NT2/D1 (cell line): ENCODE results near the gene EPHA4.

Experiments used
- DNase-seq: peaks from one replicate; pipeline ENCODE4 v3.0.0-alpha.2; 2011; ENCODE audit warnings: low read depth, low spot score
- H3K27me3 ChIP-seq: 2 replicates; pipeline ENCODE4 v1.6.0; 2011; ENCODE audit warnings: mild to moderate bottlenecking; ENCODE audit not compliant: insufficient read length, insufficient read depth
- H3K36me3 ChIP-seq: 2 replicates; pipeline ENCODE4 v1.6.1; 2011; ENCODE audit warnings: mild to moderate bottlenecking, low read length, mixed read lengths; ENCODE audit not compliant: insufficient read depth, insufficient read length
- H3K4me1 ChIP-seq: 2 replicates; pipeline ENCODE4 v1.5.1; 2011; ENCODE audit not compliant: insufficient read depth, insufficient read length
- H3K4me3 ChIP-seq: 2 replicates; pipeline ENCODE4 v1.5.1; 2011; ENCODE audit warnings: low read depth; ENCODE audit not compliant: insufficient read length
- H3K9ac ChIP-seq: 2 replicates; pipeline ENCODE4 v1.6.0; 2011; ENCODE audit warnings: low read depth; ENCODE audit not compliant: insufficient read length
- H3K9me3 ChIP-seq: 2 replicates; pipeline ENCODE4 v1.5.1; 2011; ENCODE audit warnings: mild to moderate bottlenecking, low read length; ENCODE audit not compliant: insufficient read depth
- SUZ12 ChIP-seq: IDR thresholded peaks from 2 replicates; pipeline ENCODE4 v1.6.1; 2011; ENCODE audit not compliant: insufficient read length, insufficient read depth; ENCODE audit errors: extremely low read depth
- YY1 ChIP-seq: IDR thresholded peaks from 2 replicates; pipeline ENCODE4 v1.6.1; 2011; ENCODE audit not compliant: insufficient read length, insufficient read depth
- ZNF274 ChIP-seq: IDR thresholded peaks from 2 replicates; pipeline ENCODE4 v1.6.1; 2011; ENCODE audit warnings: mild to moderate bottlenecking, low read depth, low read length

Gene EPHA4

DNA sequence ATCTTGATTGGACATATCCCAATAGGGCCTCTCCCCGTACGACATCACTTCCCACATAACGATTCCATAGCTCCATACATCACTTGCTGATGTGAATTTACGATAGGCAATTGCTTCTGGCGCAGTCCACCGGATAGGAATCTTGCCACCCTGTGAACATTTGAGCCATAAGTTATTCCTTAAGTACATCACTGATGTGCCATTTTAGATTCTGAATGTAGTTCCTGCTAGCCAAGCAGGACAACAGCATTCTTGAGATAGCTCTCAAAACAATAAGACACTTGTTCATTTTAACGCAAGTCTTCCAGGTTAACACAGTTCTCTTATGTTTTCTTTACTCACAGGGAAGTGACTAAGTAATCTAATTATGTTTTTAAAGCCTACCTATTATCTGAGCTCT, 138.0 kb downstream of the EPHA4 start:
- Histone ChIP-seq H3K4me1 (no peaks in the 10 kb centered on the region), H3K36me3 (peaks cover 6% of the 10 kb centered on the region), H3K4me3 (no peak overlapping the region), H3K9me3 (no peaks in the 10 kb centered on the region), H3K27me3 (no peaks in the 10 kb centered on the region), H3K9ac (no peak overlapping the region)
- TF ChIP-seq YY1, result no peak
- no peak for TF ChIP-seq ZNF274
- TF ChIP-seq SUZ12, result no peak
- no peak for DNase-seq

DNA sequence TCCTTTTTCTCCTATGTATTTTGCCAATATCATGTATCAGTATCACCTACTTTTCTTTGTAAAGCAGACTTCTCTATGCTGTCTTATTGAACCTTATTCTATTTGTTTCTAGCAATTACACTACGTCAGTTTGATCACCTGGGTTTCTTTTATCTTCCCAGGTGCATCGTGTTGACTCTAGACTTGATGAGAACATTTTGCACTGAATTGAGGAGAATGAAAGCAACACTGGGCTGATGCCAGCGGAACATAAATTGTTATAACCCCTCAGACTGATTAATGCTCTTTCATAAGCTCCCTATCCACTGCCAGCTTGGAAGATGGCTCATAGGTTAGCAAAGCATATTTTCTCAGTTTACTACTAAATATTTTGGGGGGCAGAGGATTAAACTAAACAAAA, 140.6 kb downstream of the EPHA4 start:
- Histone ChIP-seq H3K9me3 (no peaks in the 10 kb centered on the region), H3K9ac (no peak overlapping the region), H3K36me3 (peaks cover 7% of the 10 kb centered on the region), H3K4me3 (no peak overlapping the region), H3K4me1 (no peaks in the 10 kb centered on the region), H3K27me3 (no peaks in the 10 kb centered on the region)
- no peak for DNase-seq
- no peak for TF ChIP-seq SUZ12
- no peak for TF ChIP-seq YY1
- TF ChIP-seq ZNF274, result no peak

DNA sequence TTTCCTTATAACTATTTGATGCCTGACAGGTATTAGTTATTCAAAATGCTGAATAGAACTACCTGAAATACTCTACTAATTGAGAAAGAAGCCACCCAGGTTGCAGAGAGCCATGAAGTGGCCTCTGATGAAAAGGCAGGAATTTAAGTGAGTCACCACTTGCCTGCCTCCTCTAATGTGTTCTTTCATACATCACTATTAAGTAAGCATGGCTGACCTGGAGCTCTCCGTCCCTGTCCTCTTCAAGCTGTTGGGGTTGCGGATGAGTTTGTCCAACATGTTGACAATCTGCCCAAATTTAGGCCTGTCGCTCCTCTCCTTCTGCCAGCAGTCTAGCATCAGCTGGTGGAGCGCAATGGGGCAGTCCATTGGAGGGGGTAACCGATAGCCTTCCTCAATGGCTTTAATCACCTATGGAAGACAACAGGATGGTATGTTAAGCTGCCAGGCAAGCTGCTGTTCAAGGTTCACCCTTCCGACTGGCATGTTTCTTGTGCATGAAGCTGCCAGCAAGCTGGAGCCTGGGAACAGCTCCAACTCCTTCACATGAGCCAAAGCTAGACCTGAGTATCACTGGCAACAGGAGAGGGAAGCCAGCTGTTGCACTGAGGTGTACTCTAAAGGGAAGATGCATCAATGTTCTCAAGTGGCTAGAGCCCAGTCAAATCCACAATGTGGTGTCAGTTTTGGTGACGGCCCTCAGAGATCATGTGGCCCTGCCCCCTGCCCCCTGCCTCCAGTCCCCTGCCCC, 142.2 kb downstream of the EPHA4 start:
- Histone ChIP-seq H3K4me1 (no peaks in the 10 kb centered on the region), H3K27me3 (no peaks in the 10 kb centered on the region), H3K9ac (no peak overlapping the region), H3K4me3 (no peak overlapping the region), H3K9me3 (no peaks in the 10 kb centered on the region), H3K36me3 (peaks cover 12% of the 10 kb centered on the region)
- no peak for DNase-seq
- TF ChIP-seq YY1 (no peak), ZNF274 (no peak), SUZ12 (no peak)

DNA sequence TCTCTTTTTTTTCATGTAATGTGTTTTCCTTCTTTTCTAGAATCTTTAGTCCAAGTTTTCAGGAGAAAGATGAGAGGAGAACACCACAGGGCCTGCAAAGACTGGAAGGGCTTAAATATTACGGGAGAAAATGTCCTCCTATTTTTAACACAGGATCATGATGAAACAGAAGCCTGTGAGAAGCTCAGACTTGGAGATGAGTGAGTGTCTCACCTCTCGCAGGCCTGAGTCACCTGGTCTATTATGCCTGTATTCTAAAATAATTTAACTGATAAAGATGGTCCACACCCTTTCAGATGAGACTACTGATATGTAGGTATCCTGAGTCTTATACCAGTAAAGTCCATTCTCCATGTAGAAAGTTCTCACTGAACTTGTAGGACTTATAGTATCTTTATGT, 143.2 kb downstream of the EPHA4 start:
- Histone ChIP-seq H3K27me3 (no peaks in the 10 kb centered on the region), H3K9me3 (no peaks in the 10 kb centered on the region), H3K4me3 (no peak overlapping the region), H3K9ac (no peak overlapping the region), H3K36me3 (peaks cover 12% of the 10 kb centered on the region), H3K4me1 (no peaks in the 10 kb centered on the region)
- TF ChIP-seq ZNF274 (no peak), SUZ12 (no peak), YY1 (no peak)
- DNase-seq, result no peak

DNA sequence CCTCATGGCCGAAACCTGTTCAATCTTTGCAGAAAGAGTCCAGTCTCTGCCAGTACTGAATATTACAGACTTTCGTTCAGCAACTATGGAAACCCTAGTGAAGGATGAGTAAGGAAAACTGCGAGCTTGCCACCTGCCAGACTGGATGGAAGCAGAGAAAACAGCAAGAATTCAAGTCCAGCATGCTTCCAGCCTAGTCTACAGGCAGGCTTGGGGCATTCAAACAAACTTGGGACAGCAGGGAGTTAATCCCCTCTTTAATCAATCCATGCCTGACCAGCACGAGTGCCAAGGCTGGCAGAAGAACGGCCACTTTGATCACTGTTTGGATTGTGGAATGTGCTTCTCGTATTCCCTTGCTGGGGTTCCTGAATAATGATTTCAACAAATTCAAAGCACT, 145.2 kb downstream of the EPHA4 start:
- Histone ChIP-seq H3K27me3 (no peaks in the 10 kb centered on the region), H3K9me3 (no peaks in the 10 kb centered on the region), H3K36me3 (peaks cover 12% of the 10 kb centered on the region), H3K9ac (no peak overlapping the region), H3K4me3 (no peak overlapping the region), H3K4me1 (no peaks in the 10 kb centered on the region)
- no peak for DNase-seq
- TF ChIP-seq SUZ12, result no peak
- TF ChIP-seq ZNF274, result no peak
- TF ChIP-seq YY1, result no peak

DNA sequence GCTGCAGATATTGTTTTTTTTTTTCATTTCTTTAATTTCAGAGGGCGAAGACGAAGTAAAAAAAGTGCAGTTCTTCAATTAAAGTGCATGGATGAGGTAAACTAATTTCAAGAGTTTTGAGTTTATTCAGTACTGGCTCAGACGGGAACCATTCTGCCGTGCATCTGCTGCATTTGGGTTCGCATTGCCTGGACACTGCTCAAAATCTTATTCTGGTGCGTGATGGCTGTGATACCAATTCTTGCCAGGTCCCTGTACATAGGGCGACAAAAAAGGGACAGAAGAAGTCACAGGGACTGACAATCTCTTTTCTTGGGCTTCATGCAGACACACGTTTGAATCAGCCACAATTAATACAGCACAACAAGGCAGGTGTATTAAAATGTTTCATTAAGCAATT, 146.2 kb downstream of the EPHA4 start:
- no peak for DNase-seq
- no peak for TF ChIP-seq SUZ12
- no peak for TF ChIP-seq YY1
- no peak for TF ChIP-seq ZNF274

DNA sequence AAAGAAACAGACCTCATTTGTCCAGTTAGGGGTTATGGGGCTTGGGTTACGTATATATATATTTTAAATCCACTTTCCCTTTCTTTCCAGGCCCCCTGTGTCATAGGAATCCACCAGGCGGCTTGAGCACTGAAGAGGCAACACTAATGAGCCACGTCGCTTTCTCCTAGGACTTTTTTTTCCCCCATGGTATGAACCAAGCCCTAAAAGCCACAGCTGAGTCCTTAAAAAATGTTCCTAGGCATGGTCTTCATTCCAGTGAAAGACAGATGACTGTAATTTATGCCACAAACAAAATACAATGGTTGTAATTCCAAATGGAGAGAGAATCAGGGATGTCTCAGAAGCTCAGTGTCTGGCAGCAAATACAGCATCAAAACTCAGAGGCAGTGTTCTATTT, 146.8 kb downstream of the EPHA4 start:
- Histone ChIP-seq H3K27me3 (no peaks in the 10 kb centered on the region), H3K9me3 (no peaks in the 10 kb centered on the region), H3K4me1 (no peaks in the 10 kb centered on the region)

More for the DNA sequence above, 146.2 kb downstream of the EPHA4 start:
- Histone ChIP-seq H3K36me3 (peaks cover 12% of the 10 kb centered on the region), H3K9ac (no peak overlapping the region), H3K9me3 (no peaks in the 10 kb centered on the region), H3K4me1 (no peaks in the 10 kb centered on the region), H3K4me3 (no peak overlapping the region), H3K27me3 (no peaks in the 10 kb centered on the region)

More for the DNA sequence above, 146.8 kb downstream of the EPHA4 start:
- DNase-seq, result no peak
- TF ChIP-seq YY1 (no peak), SUZ12 (no peak), ZNF274 (no peak)
- H3K9ac ChIP-seq, result no peak overlapping the region
- H3K4me3 ChIP-seq, result no peak overlapping the region
- peaks cover 12% of the 10 kb centered on the region for H3K36me3 ChIP-seq
